Left lung (tissue), 10 donors: ENCODE results near the gene FYN. TPM values are rescaled to one million over a fixed set of nuclear protein-coding genes. Genes with fewer than 3 reads are reported as not detected.

Experiments used
- ATAC-seq: fragments of 200-7000 bp; cut with Tn5 transposase; one replicate; pipeline ENCODE4 v1.9.1; 2020; ENCODE audit warnings: moderate library complexity
- DNase-seq, 4 donors: peaks; one replicate each; pipeline ENCODE4 v3.0.0-alpha.2; 2013 to 2020
- H3K27ac ChIP-seq, 2 donors: fragments of 200-600 bp; sonication (generic) in 1 of 2; one replicate each; pipeline versions ENCODE4 v1.5.0 to v1.8.0; 2020 to 2021
- H3K27me3 ChIP-seq, 2 donors: fragments of 200-600 bp; sonication (generic) in 1 of 2; one replicate each; pipeline versions ENCODE4 v1.5.0 to v1.8.0; 2020 to 2021
- H3K36me3 ChIP-seq, 2 donors: fragments of 200-600 bp; sonication (generic) in 1 of 2; one replicate each; pipeline versions ENCODE4 v1.5.0 to v1.8.0; 2020 to 2021
- H3K4me1 ChIP-seq, 2 donors: fragments of 200-600 bp; one replicate each; pipeline ENCODE4 v1.8.0; 2021
- H3K4me3 ChIP-seq, 2 donors: fragments of 200-600 bp; sonication (generic) in 1 of 2; one replicate each; pipeline versions ENCODE4 v1.5.0 to v1.8.0; 2020 to 2021; ENCODE audit warnings: mild to moderate bottlenecking in 1 of 2
- H3K9me3 ChIP-seq, 2 donors: fragments of 200-600 bp; sonication (generic) in 1 of 2; one replicate each; pipeline versions ENCODE4 v1.5.0 to v1.8.0; 2020 to 2021
- CTCF ChIP-seq, 2 donors: fragments of 200-600 bp; sonication (generic) in 1 of 2; IDR thresholded peaks; one replicate each; pipeline versions ENCODE4 v1.5.0 to v1.8.0; 2021; ENCODE audit warnings: antibody characterized with exemption in 2 of 2
- intact Hi-C, 2 donors: fragments of 100-400 bp; cut with DNase I; formaldehyde crosslinking; loops; one replicate each; pipeline versions ENCODE4 v1.11.2 to v1.14.2; 2022
- polyA plus RNA-seq, 6 donors: library from polyadenylated mRNA; unstranded; fragments of 120-200 nt; gene quantifications; one replicate each; pipeline ENCODE4 v1.2.1, GENCODE V29; 2013; ENCODE audit not compliant: insufficient read length in 6 of 6
- total RNA-seq, 2 donors: library from RNA; stranded (reverse); fragmentation: NEBNext Ultra II Directional; extraction: Animal tissue kit (Norgen Biotek cat#: 25700); gene quantifications; one replicate each; pipeline ENCODE4 v1.2.1, GENCODE V29; 2021
- donor health status: DM: no; HTN: yes; CAD: no.
- donor health status: DM: no; HTN: no; CAD: no.

Gene FYN
- total and polyA plus RNA-seq, 8 donors, result 58.8 to 165 (median 144) TPM

- no peak overlapping the region for H3K27ac ChIP-seq
- peaks cover 0 to 10% of the 10 kb centered on the region in 2 donors for H3K36me3 ChIP-seq
- TF ChIP-seq CTCF (IDR thresholded peaks at IDR 0.05), result no peak
- H3K9me3 ChIP-seq, result no peaks in the 10 kb centered on the region
- ATAC-seq, result no peak
- H3K27me3 ChIP-seq, result no peaks in the 10 kb centered on the region
- intact Hi-C loops, result no loop called here
- H3K4me1 ChIP-seq, result peaks cover 0 to 15% of the 10 kb centered on the region in 2 donors
- DNase-seq, result no peak
- no peak overlapping the region for H3K4me3 ChIP-seq
Measured at GRCh38 chr6:111660531-111660930, 212.7 kb downstream of the FYN start.

GRCh38 chr6:111658462-111659154, 214.6 kb downstream of the FYN start:
- Histone ChIP-seq H3K4me3 (no peak overlapping the region), H3K4me1 (peaks cover 0 to 10% of the 10 kb centered on the region in 2 donors), H3K27ac (peak overlapping the region in 1 of 2 donors; percentile 9), H3K9me3 (no peaks in the 10 kb centered on the region), H3K27me3 (no peaks in the 10 kb centered on the region), H3K36me3 (peaks cover 0 to 10% of the 10 kb centered on the region in 2 donors)
- no peak for DNase-seq
- intact Hi-C loops, result no loop called here
- peak; percentile 13 for ATAC-seq
- no peak for TF ChIP-seq CTCF (IDR thresholded peaks at IDR 0.05)

- intact Hi-C loops, result no loop called here
- H3K9me3 ChIP-seq, result no peaks in the 10 kb centered on the region
- ATAC-seq, result peak; percentile 14
Measured at GRCh38 chr6:111657146-111657545, 216.1 kb downstream of the FYN start.

GRCh38 chr6:111653979-111654378, 219.3 kb downstream of the FYN start:
- Histone ChIP-seq H3K27ac (no peak overlapping the region), H3K4me3 (no peak overlapping the region), H3K4me1 (no peaks in the 10 kb centered on the region), H3K27me3 (no peaks in the 10 kb centered on the region), H3K36me3 (no peaks in the 10 kb centered on the region), H3K9me3 (no peaks in the 10 kb centered on the region)
- ATAC-seq (no peak), DNase-seq (no peak)
- TF ChIP-seq CTCF (IDR thresholded peaks at IDR 0.05), result no peak
- intact Hi-C loops, result no loop called here

More at GRCh38 chr6:111657146-111657545, 216.1 kb downstream of the FYN start:
- no peaks in the 10 kb centered on the region for H3K4me1 ChIP-seq
- no peak for DNase-seq
- peaks cover 0 to 10% of the 10 kb centered on the region in 2 donors for H3K36me3 ChIP-seq
- no peaks in the 10 kb centered on the region for H3K27me3 ChIP-seq
- no peak overlapping the region for H3K27ac ChIP-seq
- no peak for TF ChIP-seq CTCF (IDR thresholded peaks at IDR 0.05)
- no peak overlapping the region for H3K4me3 ChIP-seq

- no peak for TF ChIP-seq CTCF (IDR thresholded peaks at IDR 0.05)
- H3K27ac ChIP-seq, result no peak overlapping the region
- intact Hi-C loops, result no loop called here
- no peaks in the 10 kb centered on the region for H3K36me3 ChIP-seq
- no peak for DNase-seq
- H3K27me3 ChIP-seq, result no peaks in the 10 kb centered on the region
- no peak overlapping the region for H3K4me3 ChIP-seq
- no peak for ATAC-seq
- no peaks in the 10 kb centered on the region for H3K9me3 ChIP-seq
- no peaks in the 10 kb centered on the region for H3K4me1 ChIP-seq
Measured at GRCh38 chr6:111653434-111653833, 219.8 kb downstream of the FYN start.
